Measurements from ENCODE around the gene ANKRD33B. TPM values are rescaled to one million over a fixed set of nuclear protein-coding genes. Genes with fewer than 3 reads are reported as not detected.

Gene ANKRD33B
- polyA plus RNA-seq, 3 donors, result 0.05 TPM; not detected in 2

DNA sequence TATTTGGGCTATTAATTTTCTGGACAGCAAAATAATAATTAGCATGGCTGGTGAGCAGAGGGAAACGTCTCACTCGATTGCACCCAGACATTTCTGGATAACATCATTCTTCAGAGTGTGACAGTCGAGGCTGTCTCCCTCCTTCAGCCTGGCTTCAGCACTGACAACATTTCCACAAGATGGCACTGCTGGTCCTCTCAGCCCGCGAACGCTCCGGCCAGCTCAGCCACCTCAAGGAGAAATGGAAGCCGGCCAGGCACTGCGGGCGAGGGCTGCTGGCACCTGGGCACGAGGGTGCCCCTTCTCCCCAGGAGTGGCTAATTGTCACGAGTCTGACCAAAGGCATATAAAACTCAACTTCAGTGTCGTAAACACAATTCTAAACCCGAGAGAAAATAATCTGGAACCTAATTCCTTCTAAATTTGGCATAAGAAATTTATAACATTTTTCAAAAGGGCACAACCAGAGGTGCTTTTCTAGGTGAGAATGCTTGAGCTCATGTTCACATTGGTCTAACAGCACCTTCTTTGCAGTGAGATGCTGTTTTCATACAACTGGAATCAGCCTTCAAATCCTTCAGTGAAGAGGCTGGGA, 131.3 kb downstream of the ANKRD33B start:
- peaks cover 3 to 46% of the 10 kb centered on the region in 2 donors for H3K36me3 ChIP-seq (replicated peaks in 1 of 2; ENCODE audit: control insufficient read depth in 1 of 2, insufficient read depth in 2 of 2, low read length in 2 of 2)
- TF ChIP-seq, protein P1, sequence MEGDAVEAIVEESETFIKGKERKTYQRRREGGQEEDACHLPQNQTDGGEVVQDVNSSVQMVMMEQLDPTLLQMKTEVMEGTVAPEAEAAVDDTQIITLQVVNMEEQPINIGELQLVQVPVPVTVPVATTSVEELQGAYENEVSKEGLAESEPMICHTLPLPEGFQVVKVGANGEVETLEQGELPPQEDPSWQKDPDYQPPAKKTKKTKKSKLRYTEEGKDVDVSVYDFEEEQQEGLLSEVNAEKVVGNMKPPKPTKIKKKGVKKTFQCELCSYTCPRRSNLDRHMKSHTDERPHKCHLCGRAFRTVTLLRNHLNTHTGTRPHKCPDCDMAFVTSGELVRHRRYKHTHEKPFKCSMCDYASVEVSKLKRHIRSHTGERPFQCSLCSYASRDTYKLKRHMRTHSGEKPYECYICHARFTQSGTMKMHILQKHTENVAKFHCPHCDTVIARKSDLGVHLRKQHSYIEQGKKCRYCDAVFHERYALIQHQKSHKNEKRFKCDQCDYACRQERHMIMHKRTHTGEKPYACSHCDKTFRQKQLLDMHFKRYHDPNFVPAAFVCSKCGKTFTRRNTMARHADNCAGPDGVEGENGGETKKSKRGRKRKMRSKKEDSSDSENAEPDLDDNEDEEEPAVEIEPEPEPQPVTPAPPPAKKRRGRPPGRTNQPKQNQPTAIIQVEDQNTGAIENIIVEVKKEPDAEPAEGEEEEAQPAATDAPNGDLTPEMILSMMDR (IDR thresholded peaks at IDR 0.05), result peak; percentile 77
- Mint-ChIP-seq H3K4me3 (no peak overlapping the region), H3K27ac (peak overlapping the region in 3 of 7 donors; percentile 28 to 70 (median 38)), H3K27me3 (ENCODE audit: low read depth in 3 of 3) (peaks cover 0 to 3% (median 0%) of the 10 kb centered on the region in 3 donors), H3K4me1 (peaks cover 12% of the 10 kb centered on the region), H3K9me3 (no peaks in the 10 kb centered on the region), H3K36me3 (peaks cover 41% of the 10 kb centered on the region in 2 donors)
- no peak overlapping the region for H3K4me2 ChIP-seq (replicated peaks; ENCODE audit: extremely low read depth, low read length, poor library complexity, severe bottlenecking)
- H3K27me3 ChIP-seq (ENCODE audit: control insufficient read depth in 2 of 2, insufficient read depth in 2 of 2, low read length in 2 of 2), result no peaks in the 10 kb centered on the region
- H3K79me2 ChIP-seq (ENCODE audit: insufficient read depth, low read length), result peaks cover 66% of the 10 kb centered on the region
- no peak overlapping the region for H2AFZ ChIP-seq (ENCODE audit: insufficient read depth, low read depth, low read length, poor library complexity, severe bottlenecking)
- no peak overlapping the region for H3K27ac ChIP-seq (ENCODE audit: low read depth in 1 of 2, low read length in 2 of 2)
- H3K9me3 ChIP-seq (replicated peaks in 1 of 2; ENCODE audit: control insufficient read depth in 1 of 2, insufficient read depth in 1 of 2, low read length in 2 of 2), result no peaks in the 10 kb centered on the region
- WGBS (ENCODE audit: insufficient coverage), result 5% methylated on average over 9 of the region's 14 CpGs
- H3K4me1 ChIP-seq (ENCODE audit: control insufficient read depth in 1 of 2, insufficient read depth in 2 of 2, low read length in 2 of 2), result no peaks in the 10 kb centered on the region
- H3K4me3 ChIP-seq (replicated peaks in 1 of 3; ENCODE audit: low read depth in 2 of 3, low read length in 3 of 3), result no peak overlapping the region
- H4K20me1 ChIP-seq (ENCODE audit: insufficient read depth, low read length), result peaks cover 67% of the 10 kb centered on the region
- peak; percentile 49 to 70 (median 59) for DNase-seq
- no peak overlapping the region for H3K9ac ChIP-seq (ENCODE audit: insufficient read depth, low read length, poor library complexity, severe bottlenecking)
- intact Hi-C loops (cut with micrococcal nuclease), result loop anchor here (10.0 kb wide), 2 partner anchors 160 to 240 kb away; no protein-coding TSS in a partner anchor

DNA sequence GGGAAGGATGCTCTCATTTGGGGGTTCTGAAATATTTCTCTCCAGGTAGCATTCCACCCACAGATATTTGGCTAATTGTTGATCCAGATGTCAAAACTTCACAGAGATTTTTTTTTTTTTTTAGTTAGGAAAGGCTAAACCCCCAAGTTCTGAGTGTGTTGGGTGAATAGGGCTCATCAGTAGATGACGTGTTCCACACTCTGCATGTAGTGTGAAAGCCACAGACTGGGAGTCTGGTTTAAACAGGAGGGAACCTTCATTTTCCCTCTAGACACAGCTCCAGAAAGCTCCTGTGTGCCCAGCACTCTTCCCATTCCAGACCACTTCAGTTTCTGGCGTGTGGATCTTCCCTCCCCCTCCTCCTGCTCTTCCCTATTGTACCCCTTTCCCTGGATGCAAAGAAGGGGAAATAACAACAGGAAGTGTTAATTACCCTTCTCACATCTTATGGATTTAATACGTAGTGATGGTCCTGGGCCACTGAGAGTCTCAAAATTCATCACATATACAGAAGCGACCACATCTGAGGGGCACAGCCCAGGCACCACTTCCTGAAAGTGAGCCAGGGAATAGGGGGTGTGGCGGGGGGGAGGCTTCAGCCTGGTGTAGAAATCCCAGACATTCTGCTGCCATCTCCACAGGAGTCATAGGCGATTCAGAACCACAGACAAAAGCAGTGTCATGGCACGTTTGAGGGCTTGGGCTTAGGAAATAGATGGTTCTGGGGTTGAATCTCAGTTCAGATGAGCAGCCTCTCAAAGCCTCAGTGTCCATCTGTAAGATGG, 132.1 kb downstream of the ANKRD33B start:
- H3K27me3 Mint-ChIP-seq (ENCODE audit: low read depth in 3 of 3), result peaks cover 0 to 3% (median 0%) of the 10 kb centered on the region in 3 donors
- H4K20me1 ChIP-seq (ENCODE audit: insufficient read depth, low read length), result peaks cover 73% of the 10 kb centered on the region
- H3K4me2 ChIP-seq (replicated peaks; ENCODE audit: extremely low read depth, low read length, poor library complexity, severe bottlenecking), result no peak overlapping the region
- no peak overlapping the region for H3K9ac ChIP-seq (ENCODE audit: insufficient read depth, low read length, poor library complexity, severe bottlenecking)
- H3K4me3 ChIP-seq (replicated peaks in 1 of 3; ENCODE audit: low read depth in 2 of 3, low read length in 3 of 3), result no peak overlapping the region
- no peak overlapping the region for H2AFZ ChIP-seq (ENCODE audit: insufficient read depth, low read depth, low read length, poor library complexity, severe bottlenecking)
- DNase-seq, result peak in 2 of 3 donors; percentile 10 to 36
- intact Hi-C loops (cut with micrococcal nuclease), result loop anchor here (10.0 kb wide), 2 partner anchors 159 to 241 kb away; no protein-coding TSS in a partner anchor
- no peaks in the 10 kb centered on the region for H3K9me3 Mint-ChIP-seq
- WGBS (ENCODE audit: insufficient coverage), result no CpG with 5 or more reads among the region's 7 CpGs
- no peak overlapping the region for H3K27ac ChIP-seq (ENCODE audit: low read depth in 1 of 2, low read length in 2 of 2)
- H3K36me3 ChIP-seq (replicated peaks in 1 of 2; ENCODE audit: control insufficient read depth in 1 of 2, insufficient read depth in 2 of 2, low read length in 2 of 2), result peaks cover 3 to 49% of the 10 kb centered on the region in 2 donors
- no peaks in the 10 kb centered on the region for H3K9me3 ChIP-seq (replicated peaks in 1 of 2; ENCODE audit: control insufficient read depth in 1 of 2, insufficient read depth in 1 of 2, low read length in 2 of 2)
- no peaks in the 10 kb centered on the region for H3K27me3 ChIP-seq (ENCODE audit: control insufficient read depth in 2 of 2, insufficient read depth in 2 of 2, low read length in 2 of 2)
- peaks cover 12% of the 10 kb centered on the region for H3K4me1 Mint-ChIP-seq
- H3K36me3 Mint-ChIP-seq, result peaks cover 38 to 42% of the 10 kb centered on the region in 2 donors
- no peaks in the 10 kb centered on the region for H3K4me1 ChIP-seq (ENCODE audit: control insufficient read depth in 1 of 2, insufficient read depth in 2 of 2, low read length in 2 of 2)
- TF ChIP-seq, protein P1 (IDR thresholded peaks at IDR 0.05), result no peak
- peaks cover 74% of the 10 kb centered on the region for H3K79me2 ChIP-seq (ENCODE audit: insufficient read depth, low read length)
- no peak overlapping the region for H3K4me3 Mint-ChIP-seq
- H3K27ac Mint-ChIP-seq, result peak overlapping the region in 3 of 7 donors; percentile 27 to 68 (median 32)

Data from CD14-positive monocyte (primary cell).